ENCODE data around the gene WAC.
A peak's percentile ranks its signal among the peaks of the same experiment; 100 is the strongest.
"Not testable (repeated sequence)": the region's sequence is repeated elsewhere in the genome, so short reads cannot be mapped to it uniquely, and the experiment has no call there.

Gene WAC

GRCh38 chr10:28616514-28616913 lies 83.6 kb downstream of the WAC start:
- DNase-seq (ENCODE audit: low read depth) = no peak

GRCh38 chr10:28619455-28619854 lies 86.5 kb downstream of the WAC start:
- DNase-seq (ENCODE audit: low read depth) = no peak

GRCh38 chr10:28620251-28620650 lies 87.3 kb downstream of the WAC start:
- DNase-seq (ENCODE audit: low read depth) = no peak

- DNase-seq (ENCODE audit: low read depth) = no peak
These were observed 90.6 kb downstream of the WAC start for GRCh38 chr10:28623483-28623882.

GRCh38 chr10:28624351-28624750 lies 91.4 kb downstream of the WAC start:
- DNase-seq (ENCODE audit: low read depth) = no peak

- DNase-seq (ENCODE audit: low read depth) = peak; percentile 34
These were observed 94.2 kb downstream of the WAC start for GRCh38 chr10:28627102-28627501.

GRCh38 chr10:28628184-28628893 lies 95.4 kb downstream of the WAC start:
- DNase-seq (ENCODE audit: low read depth) = peak; percentile 84

GRCh38 chr10:28631896-28632583 lies 99.1 kb downstream of the WAC start:
- peak; percentile 28 for DNase-seq (ENCODE audit: low read depth)

- no peak for DNase-seq (ENCODE audit: low read depth)
These were observed 99.6 kb downstream of the WAC start for GRCh38 chr10:28632584-28632945.

- peak; percentile 21 for DNase-seq (ENCODE audit: low read depth)
These were observed 100.8 kb downstream of the WAC start for GRCh38 chr10:28633750-28634149.

- DNase-seq (ENCODE audit: low read depth) = no peak
These were observed 104.4 kb downstream of the WAC start for GRCh38 chr10:28637346-28637745.

GRCh38 chr10:28638392-28638791 lies 105.5 kb downstream of the WAC start:
- DNase-seq (ENCODE audit: low read depth) = no peak

- DNase-seq (ENCODE audit: low read depth) = no peak
These were observed 107.6 kb downstream of the WAC start for GRCh38 chr10:28640551-28640950.

GRCh38 chr10:28644647-28645046 lies 111.7 kb downstream of the WAC start:
- no peak for DNase-seq (ENCODE audit: low read depth)

- no peak for DNase-seq (ENCODE audit: low read depth)
These were observed 119.2 kb downstream of the WAC start for GRCh38 chr10:28652106-28652505.

GRCh38 chr10:28652703-28653102 lies 119.8 kb downstream of the WAC start:
- DNase-seq (ENCODE audit: low read depth) = no peak

- DNase-seq (ENCODE audit: low read depth) = not testable (repeated sequence)
These were observed 125.9 kb downstream of the WAC start for GRCh38 chr10:28658824-28659223.

- DNase-seq (ENCODE audit: low read depth) = peak; percentile 95
These were observed 128.1 kb downstream of the WAC start for GRCh38 chr10:28661035-28661434.

GRCh38 chr10:28663576-28664368 lies 130.9 kb downstream of the WAC start:
- DNase-seq (ENCODE audit: low read depth) = peak; percentile 90

- DNase-seq (ENCODE audit: low read depth) = peak; percentile 87
These were observed 131.4 kb downstream of the WAC start for GRCh38 chr10:28664369-28664740.

GRCh38 chr10:28666751-28667467 lies 134.0 kb downstream of the WAC start:
- no peak for DNase-seq (ENCODE audit: low read depth)
